HK-2 (cell line): ENCODE data around the gene GALNT17.
"Not testable (repeated sequence)": the region's sequence is repeated elsewhere in the genome, so short reads cannot be mapped to it uniquely, and the experiment has no call there.

Source experiments
- DNase-seq: peaks from one replicate; pipeline ENCODE4 v3.0.0-alpha.2; 2018; ENCODE audit not compliant: unreplicated experiment

The GALNT17 gene

DNA sequence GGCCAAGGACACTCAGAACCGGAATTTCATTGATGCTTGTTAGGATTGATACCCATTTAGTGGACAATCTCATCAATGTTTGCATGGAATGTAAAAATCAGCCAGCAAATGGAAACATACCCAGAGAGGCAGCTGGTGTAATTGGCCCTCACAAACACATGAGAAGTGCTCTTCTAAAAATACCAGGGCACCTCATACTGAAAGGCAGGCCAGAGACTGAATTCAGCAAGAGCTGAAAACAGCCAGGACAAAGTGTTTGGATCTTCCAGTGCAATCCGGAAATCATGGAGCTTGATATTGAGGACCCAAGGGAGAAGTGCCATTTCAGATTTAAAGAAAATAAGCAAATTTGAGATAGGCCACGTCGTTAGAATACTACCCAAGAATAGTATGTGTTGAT lies 498.6 kb downstream of the GALNT17 start:
- DNase-seq = no peak

DNA sequence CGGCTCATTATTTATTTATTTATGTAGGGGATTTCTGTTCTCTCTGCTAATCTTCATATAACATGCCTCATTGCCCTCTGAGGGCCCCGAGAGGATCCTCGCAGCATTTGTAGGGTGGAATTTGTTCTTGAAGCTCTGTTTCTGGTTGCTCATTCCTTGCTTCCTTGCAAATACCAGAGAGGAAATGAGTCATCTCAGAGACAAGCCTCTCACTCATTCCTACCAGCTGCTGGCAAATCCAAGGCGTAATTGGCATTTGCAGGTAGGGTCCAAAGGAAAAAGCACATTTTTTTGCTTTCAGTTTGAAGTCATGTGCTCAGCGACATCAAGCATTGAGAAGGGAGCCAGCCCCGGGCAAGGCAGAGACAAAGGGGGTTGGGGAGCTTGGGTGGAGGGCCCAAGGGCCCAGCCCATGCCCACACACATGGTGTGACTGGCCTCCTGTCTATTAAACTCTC lies 501.6 kb downstream of the GALNT17 start:
- peak; percentile 29 for DNase-seq

DNA sequence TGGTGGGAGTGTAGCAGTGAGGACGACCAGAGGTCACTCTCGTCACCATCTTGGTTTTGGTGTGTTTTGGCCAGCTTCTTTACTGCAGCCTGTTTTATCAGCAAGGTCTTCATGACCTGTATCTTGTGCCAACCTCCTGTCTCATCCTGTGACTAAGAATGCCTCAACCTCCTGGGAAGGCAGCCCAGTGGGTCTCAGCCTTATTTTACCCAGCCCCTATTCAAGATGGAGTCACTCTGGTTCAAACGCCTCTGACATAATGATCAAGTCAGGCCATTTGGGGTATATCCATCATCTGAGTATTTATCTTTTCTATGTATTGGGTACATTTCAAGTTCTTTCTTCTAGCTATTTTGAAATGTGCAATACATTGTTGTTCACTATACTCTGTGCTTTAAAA lies 503.9 kb downstream of the GALNT17 start:
- not testable (repeated sequence) for DNase-seq

DNA sequence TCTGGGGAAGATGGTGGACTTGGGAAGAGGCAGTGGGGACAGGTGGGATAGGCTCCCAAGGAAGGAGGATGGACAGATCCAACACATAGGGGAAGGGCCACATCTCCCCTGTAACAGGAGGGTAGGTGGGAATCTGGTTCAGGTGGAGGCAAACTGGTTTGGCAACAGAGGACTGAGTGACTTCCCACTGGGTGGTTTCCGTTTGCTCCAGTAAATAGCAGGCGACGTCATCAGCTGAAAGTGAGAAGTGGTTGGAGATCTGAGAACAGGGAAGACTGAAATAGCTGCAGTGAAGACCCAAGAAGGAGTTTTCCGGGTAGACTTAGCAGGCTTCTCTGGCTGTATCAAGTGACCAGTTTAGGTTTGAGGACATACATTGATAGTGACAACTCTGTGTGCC lies 504.4 kb downstream of the GALNT17 start:
- no peak for DNase-seq

GRCh38 chr7:71637578-71637977 lies 505.6 kb downstream of the GALNT17 start:
- no peak for DNase-seq

- no peak for DNase-seq
Measured at GRCh38 chr7:71638108-71638507, 506.2 kb downstream of the GALNT17 start.

DNA sequence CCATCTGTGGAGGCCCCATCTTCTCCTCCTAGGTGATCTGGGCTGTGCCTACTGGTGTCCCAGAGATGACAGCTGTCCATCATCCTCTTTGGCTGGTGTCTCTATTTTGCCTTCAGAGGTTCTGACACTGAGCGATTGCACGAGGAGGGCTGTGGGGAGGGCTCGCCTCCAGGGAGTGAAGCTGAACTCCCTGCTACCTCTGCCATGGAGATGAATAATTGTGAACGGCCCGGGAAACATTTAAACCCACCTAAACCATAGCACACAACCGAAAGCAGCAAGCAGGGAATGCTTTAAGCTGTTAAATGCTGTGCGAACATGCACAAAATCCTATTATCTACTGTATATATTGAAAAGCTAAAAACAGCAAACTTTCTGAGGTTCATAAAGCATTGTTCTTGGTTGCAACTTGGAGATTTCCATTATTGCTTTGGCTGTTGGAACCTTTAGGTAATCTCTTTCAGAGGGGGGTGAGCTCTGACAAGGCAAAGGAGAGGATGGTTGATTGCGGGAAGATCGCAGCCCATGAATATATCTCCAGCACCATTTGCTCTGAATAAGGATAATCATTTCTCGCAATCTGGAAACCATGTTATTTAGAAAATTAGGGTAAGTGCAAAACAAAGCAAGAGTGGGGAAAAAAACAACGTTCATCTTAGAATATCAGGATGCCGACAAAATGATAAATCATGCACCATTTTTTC lies 507.6 kb downstream of the GALNT17 start:
- DNase-seq = no peak

- not testable (repeated sequence) for DNase-seq
Measured at GRCh38 chr7:71643031-71643430, 511.1 kb downstream of the GALNT17 start.

GRCh38 chr7:71645836-71646235 lies 513.9 kb downstream of the GALNT17 start:
- no peak for DNase-seq

DNA sequence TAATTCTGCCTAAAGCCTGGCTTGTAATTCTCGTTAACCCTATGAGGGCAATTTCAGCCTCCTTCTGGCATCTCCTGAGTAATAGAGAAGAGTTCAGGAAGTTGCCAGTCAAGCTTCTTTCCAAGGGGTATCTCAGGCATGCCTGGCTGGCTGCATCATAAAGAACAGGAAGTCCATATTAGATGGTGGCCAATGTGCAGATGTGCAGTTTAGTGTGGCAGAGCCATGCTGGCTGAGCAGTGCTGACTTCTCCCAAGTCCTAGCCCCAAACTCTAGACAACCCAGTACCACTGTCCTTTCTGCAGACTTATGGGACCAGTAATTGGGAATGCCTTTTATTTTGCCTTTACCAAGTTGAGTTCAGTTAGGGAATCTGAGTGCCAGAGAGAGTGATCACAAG lies 517.9 kb downstream of the GALNT17 start:
- DNase-seq = no peak

GRCh38 chr7:71650653-71651337 lies 518.9 kb downstream of the GALNT17 start:
- no peak for DNase-seq

- no peak for DNase-seq
Measured at GRCh38 chr7:71652510-71652909, 520.6 kb downstream of the GALNT17 start.

GRCh38 chr7:71657386-71657785 lies 525.4 kb downstream of the GALNT17 start:
- no peak for DNase-seq

- no peak for DNase-seq
Measured at GRCh38 chr7:71659622-71660021, 527.7 kb downstream of the GALNT17 start.

- no peak for DNase-seq
Measured at GRCh38 chr7:71661671-71662224, 529.8 kb downstream of the GALNT17 start.

DNA sequence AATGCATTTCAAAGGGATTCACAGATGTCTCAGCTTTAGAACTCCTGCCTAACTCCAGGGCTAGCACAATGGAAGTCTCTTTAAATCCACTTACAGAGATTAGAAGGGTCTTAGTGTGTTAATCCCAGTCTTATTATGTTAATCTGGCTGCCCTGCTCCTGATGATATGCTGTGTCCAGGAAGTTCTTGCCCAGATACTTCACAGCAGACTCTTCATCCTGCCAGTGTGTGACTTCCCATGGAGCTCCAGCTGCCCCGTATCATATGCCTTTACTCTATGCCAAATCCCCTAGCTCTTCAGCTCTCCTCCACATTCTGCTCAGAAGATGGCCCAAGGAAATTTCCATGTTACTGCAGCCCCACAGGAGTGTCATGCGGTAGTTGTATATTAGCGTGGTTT lies 533.8 kb downstream of the GALNT17 start:
- DNase-seq = no peak

DNA sequence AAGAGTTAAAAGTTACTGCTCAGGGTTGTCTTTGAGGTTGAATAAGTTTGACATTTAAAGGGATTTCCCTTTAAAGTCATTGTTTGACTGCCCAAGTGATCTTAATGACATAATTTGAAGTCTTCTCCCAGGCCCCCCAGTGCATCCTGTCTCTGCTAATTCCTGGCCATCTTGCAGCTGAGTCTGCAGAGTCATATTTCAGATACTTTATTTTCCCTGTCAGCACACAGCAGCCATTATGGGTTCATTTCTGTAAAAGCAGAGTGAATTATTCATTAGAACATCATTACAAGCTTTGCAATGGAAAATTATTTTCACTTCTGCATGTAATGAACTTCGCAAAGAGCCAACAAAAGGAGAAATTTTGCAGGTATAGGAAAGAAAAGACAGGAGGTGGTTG lies 536.6 kb downstream of the GALNT17 start:
- DNase-seq = no peak

GRCh38 chr7:71679480-71679879 lies 547.5 kb downstream of the GALNT17 start:
- DNase-seq = no peak

GRCh38 chr7:71682181-71682580 lies 550.2 kb downstream of the GALNT17 start:
- DNase-seq = no peak

DNA sequence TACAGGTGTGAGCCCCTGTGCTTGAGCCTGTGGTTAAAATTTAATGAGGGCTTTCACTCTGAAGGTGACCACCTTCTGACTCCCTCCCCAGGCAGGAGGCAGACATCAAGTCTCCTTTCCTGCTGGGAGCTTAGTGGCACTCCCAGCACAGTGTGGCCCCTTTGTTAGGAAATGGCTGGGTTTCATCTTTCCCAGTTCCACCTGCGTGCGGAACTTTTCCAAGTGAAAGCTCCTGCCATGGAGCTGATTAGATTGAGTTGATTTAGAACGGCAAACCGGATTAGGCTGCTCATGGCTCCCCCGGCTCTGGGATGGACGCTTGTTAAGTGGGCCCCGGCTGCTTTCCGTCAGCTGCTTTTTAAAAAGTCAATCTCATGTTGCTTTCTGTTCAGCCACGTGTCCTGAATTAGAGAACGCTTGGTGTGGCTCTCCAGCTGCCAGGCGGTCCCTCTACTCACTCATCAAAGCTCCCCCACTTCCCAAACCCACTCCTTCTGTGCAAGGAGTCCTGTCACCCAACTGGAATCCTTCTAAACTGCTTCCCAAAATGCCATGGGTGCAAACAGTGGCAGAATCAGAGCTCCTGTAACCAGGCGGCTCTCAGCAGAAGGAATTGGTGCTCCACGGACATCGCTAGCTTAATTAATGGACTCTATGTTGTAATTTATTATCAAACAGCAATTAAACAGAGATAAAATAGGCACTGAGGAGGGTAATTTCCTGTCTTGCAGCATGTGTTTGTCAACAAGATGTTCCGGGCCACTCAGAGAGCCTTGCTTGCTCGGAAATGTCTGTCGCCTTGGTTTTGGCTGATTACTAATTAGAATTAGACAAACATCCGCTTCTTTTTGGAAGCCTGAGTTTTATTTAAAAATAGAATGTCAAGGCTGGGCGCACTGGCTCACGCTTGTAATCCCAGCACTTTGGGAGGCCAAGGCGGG lies 551.2 kb downstream of the GALNT17 start:
- no peak for DNase-seq

GRCh38 chr7:71687286-71687685 lies 555.3 kb downstream of the GALNT17 start:
- DNase-seq = no peak
